Measurements from ENCODE around the gene PLA2G6.

DNA sequence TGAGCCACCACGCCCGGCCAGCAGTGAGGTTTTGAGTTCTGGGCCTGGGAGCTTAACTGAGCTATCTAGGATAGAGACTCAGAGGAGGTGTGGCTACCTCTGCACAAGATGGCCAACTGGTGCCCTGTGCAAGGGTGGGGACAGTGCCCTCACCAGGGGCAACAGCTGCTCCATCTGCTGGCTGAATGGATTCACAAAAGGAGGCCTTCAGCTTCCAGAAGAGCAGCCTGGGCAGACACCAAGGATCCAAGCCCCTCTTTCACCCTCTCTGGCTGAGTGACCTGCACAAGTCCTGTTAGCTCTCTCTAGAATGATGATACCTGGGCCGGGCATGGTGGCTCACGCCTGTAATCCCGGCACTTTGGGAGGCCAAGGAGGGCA is 37.6 kb downstream of the PLA2G6 start:
- TF ChIP-seq POLR2A (IDR thresholded peaks at IDR 0.05) (no peak), POLR2AphosphoS5 (IDR thresholded peaks at IDR 0.05) (no peak), EP300 (IDR thresholded peaks at IDR 0.05; ENCODE audit: low read depth) (no peak)
- TF ChIP-seq, protein P1, sequence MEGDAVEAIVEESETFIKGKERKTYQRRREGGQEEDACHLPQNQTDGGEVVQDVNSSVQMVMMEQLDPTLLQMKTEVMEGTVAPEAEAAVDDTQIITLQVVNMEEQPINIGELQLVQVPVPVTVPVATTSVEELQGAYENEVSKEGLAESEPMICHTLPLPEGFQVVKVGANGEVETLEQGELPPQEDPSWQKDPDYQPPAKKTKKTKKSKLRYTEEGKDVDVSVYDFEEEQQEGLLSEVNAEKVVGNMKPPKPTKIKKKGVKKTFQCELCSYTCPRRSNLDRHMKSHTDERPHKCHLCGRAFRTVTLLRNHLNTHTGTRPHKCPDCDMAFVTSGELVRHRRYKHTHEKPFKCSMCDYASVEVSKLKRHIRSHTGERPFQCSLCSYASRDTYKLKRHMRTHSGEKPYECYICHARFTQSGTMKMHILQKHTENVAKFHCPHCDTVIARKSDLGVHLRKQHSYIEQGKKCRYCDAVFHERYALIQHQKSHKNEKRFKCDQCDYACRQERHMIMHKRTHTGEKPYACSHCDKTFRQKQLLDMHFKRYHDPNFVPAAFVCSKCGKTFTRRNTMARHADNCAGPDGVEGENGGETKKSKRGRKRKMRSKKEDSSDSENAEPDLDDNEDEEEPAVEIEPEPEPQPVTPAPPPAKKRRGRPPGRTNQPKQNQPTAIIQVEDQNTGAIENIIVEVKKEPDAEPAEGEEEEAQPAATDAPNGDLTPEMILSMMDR (IDR thresholded peaks at IDR 0.05) = no peak
